ENCODE measurements around the gene SOX13.

SOX13 gene

GRCh38 chr1:204108312-204109141 lies 35.6 kb downstream of the SOX13 start:
- DNase-seq = no peak

- DNase-seq = peak; percentile 50
Measured at GRCh38 chr1:204110894-204111633, 38.1 kb downstream of the SOX13 start.

- DNase-seq = no peak
Measured at GRCh38 chr1:204112876-204113730, 40.2 kb downstream of the SOX13 start.

GRCh38 chr1:204113896-204114295 lies 41.0 kb downstream of the SOX13 start:
- DNase-seq = no peak

GRCh38 chr1:204114606-204115005 lies 41.7 kb downstream of the SOX13 start:
- DNase-seq = no peak

- DNase-seq = no peak
Measured at GRCh38 chr1:204115116-204115515, 42.2 kb downstream of the SOX13 start.

GRCh38 chr1:204116539-204116938 lies 43.6 kb downstream of the SOX13 start:
- DNase-seq = no peak

GRCh38 chr1:204121840-204122555 lies 49.1 kb downstream of the SOX13 start:
- DNase-seq = no peak

GRCh38 chr1:204123376-204123775 lies 50.5 kb downstream of the SOX13 start:
- no peak for DNase-seq

GRCh38 chr1:204124639-204125038 lies 51.7 kb downstream of the SOX13 start:
- DNase-seq = no peak

GRCh38 chr1:204125759-204126351 lies 52.9 kb downstream of the SOX13 start:
- DNase-seq = no peak

- DNase-seq = no peak
Measured at GRCh38 chr1:204126386-204126785, 53.5 kb downstream of the SOX13 start.

GRCh38 chr1:204126956-204127355 lies 54.0 kb downstream of the SOX13 start:
- no peak for DNase-seq

- DNase-seq = peak; percentile 77
Measured at GRCh38 chr1:204127597-204128242, 54.8 kb downstream of the SOX13 start.

GRCh38 chr1:204128464-204128963 lies 55.6 kb downstream of the SOX13 start:
- no peak for DNase-seq

GRCh38 chr1:204128964-204129896 lies 56.3 kb downstream of the SOX13 start:
- peak; percentile 37 for DNase-seq

- no peak for DNase-seq
Measured at GRCh38 chr1:204130178-204130577, 57.3 kb downstream of the SOX13 start.

- DNase-seq = no peak
Measured at GRCh38 chr1:204130981-204131892, 58.3 kb downstream of the SOX13 start.

GRCh38 chr1:204131978-204132377 lies 59.1 kb downstream of the SOX13 start:
- DNase-seq = no peak

Data from NCI-H2171 (cell line).